HepG2 (cell line): Measurements from ENCODE around the gene TMCC1. TPM values are rescaled to one million over a fixed set of nuclear protein-coding genes. Genes with fewer than 3 reads are reported as not detected.

ENCODE experiments used
- DNMT1 ChIP-seq: sonication (generic); formaldehyde crosslinking; IDR thresholded peaks from 2 replicates; pipeline ENCODE4 v1.5.1; 2020; ENCODE audit warnings: mild to moderate bottlenecking, missing genetic modification reagents
- EHMT2 ChIP-seq: fragments of 200-600 bp; sonication (generic); IDR thresholded peaks from 2 replicates; pipeline ENCODE4 v1.7.0; 2017; ENCODE audit warnings: antibody characterized with exemption, low read depth, low read length, borderline replicate concordance
- GABPB1 ChIP-seq: IDR thresholded peaks from 2 replicates; pipeline ENCODE4 v1.6.1; 2016; ENCODE audit warnings: mild to moderate bottlenecking, missing genetic modification reagents, moderate library complexity, missing compliant biosample characterization
- HMGXB3 ChIP-seq: sonication (generic); formaldehyde crosslinking; IDR thresholded peaks from 2 replicates; pipeline ENCODE4 v1.4.0; 2020; ENCODE audit warnings: missing genetic modification reagents, borderline replicate concordance
- KDM2A ChIP-seq: sonication (generic); formaldehyde crosslinking; IDR thresholded peaks from 2 replicates; pipeline ENCODE4 v1.4.0; 2020; ENCODE audit warnings: low read depth, missing genetic modification reagents, borderline replicate concordance
- MYNN ChIP-seq: sonication (generic); formaldehyde crosslinking; IDR thresholded peaks from 2 replicates; pipeline ENCODE4 v1.4.0; 2020; ENCODE audit warnings: mild to moderate bottlenecking, low read depth, missing genetic modification reagents
- NFIC ChIP-seq: IDR thresholded peaks from 2 replicates; pipeline ENCODE4 v1.6.1; 2012; ENCODE audit warnings: mild to moderate bottlenecking, low read length, inconsistent platforms
- NR2F2 ChIP-seq: IDR thresholded peaks from 2 replicates; pipeline ENCODE4 v1.6.1; 2012; ENCODE audit warnings: low read depth, inconsistent platforms, borderline replicate concordance
- SIN3B ChIP-seq: fragments of 150-350 bp; IDR thresholded peaks from 2 replicates; pipeline ENCODE4 v1.6.1; 2014; ENCODE audit warnings: low read length
- THAP11 ChIP-seq: IDR thresholded peaks from 2 replicates; pipeline ENCODE4 v1.6.1; 2016; ENCODE audit warnings: missing biosample characterization, missing genetic modification reagents
- ZBTB1 ChIP-seq: sonication (generic); formaldehyde crosslinking; IDR thresholded peaks from 2 replicates; pipeline ENCODE4 v1.4.0; 2020; ENCODE audit warnings: missing genetic modification reagents, borderline replicate concordance
- ZMAT3 ChIP-seq: sonication (generic); formaldehyde crosslinking; conservative IDR thresholded peaks from 2 replicates; pipeline ENCODE4 v1.7.0; 2021; ENCODE audit warnings: missing genetic modification reagents
- ZNF230 ChIP-seq: sonication (generic); formaldehyde crosslinking; IDR thresholded peaks from 2 replicates; pipeline ENCODE4 v1.4.0; 2020; ENCODE audit warnings: mild to moderate bottlenecking, missing genetic modification reagents
- ZNF44 ChIP-seq: sonication (generic); formaldehyde crosslinking; IDR thresholded peaks from 2 replicates; pipeline ENCODE4 v1.5.1; 2020; ENCODE audit warnings: mild to moderate bottlenecking, missing genetic modification reagents
- ZNF615 ChIP-seq: sonication (generic); formaldehyde crosslinking; IDR thresholded peaks from 2 replicates; pipeline ENCODE4 v1.5.0; 2020; ENCODE audit warnings: mild to moderate bottlenecking, missing genetic modification reagents, borderline replicate concordance
- ZNF792 ChIP-seq: IDR thresholded peaks from 2 replicates; pipeline ENCODE4 v1.6.1; 2016
- ZSCAN9 ChIP-seq: IDR thresholded peaks from 2 replicates; pipeline ENCODE4 v1.6.1; 2016; ENCODE audit warnings: borderline replicate concordance
- polyA plus RNA-seq, 8 experiments: library from polyadenylated mRNA; depleted of rRNA in 3 of 8; stranded (reverse) in 7 of 8; unstranded in 1 of 8; fragments of >200 nt; fragmentation: Illumina TruSeq in 4 of 8; extraction: Trizol in 4 of 8; gene quantifications; 2 replicates each; pipeline versions ENCODE4 v1.2.1 to v1.2.3, GENCODE V29; 2011 to 2016; ENCODE audit warnings: low read depth in 4 of 8, missing spikeins in 1 of 8, mixed read lengths in 1 of 8; ENCODE audit not compliant: insufficient read depth in 1 of 8
- total RNA-seq, 5 experiments: library from RNA; depleted of rRNA; stranded (reverse); fragments of >200 nt; fragmentation: Illumina TruSeq; extraction: Trizol; gene quantifications; 2 replicates each; pipeline ENCODE4 v1.2.3, GENCODE V29; 2016; ENCODE audit warnings: low read depth in 1 of 5
- TF ChIP-seq, protein P1 (sequence below): sonication (generic); formaldehyde crosslinking; IDR thresholded peaks from 2 replicates; pipeline ENCODE4 v1.5.0; 2020; ENCODE audit warnings: mild to moderate bottlenecking, missing genetic modification reagents, borderline replicate concordance
- TF ChIP-seq, protein P2 (sequence below): sonication (generic); formaldehyde crosslinking; IDR thresholded peaks from 2 replicates; pipeline ENCODE4 v1.8.0; 2023; ENCODE audit warnings: mild to moderate bottlenecking, missing genetic modification reagents

The TMCC1 gene
- total and polyA plus RNA-seq, 2 of the 13 experiments (the other 11 are each of a cell fraction or from before 2014, with no cell fraction given) = 12.1 to 264 TPM

DNA sequence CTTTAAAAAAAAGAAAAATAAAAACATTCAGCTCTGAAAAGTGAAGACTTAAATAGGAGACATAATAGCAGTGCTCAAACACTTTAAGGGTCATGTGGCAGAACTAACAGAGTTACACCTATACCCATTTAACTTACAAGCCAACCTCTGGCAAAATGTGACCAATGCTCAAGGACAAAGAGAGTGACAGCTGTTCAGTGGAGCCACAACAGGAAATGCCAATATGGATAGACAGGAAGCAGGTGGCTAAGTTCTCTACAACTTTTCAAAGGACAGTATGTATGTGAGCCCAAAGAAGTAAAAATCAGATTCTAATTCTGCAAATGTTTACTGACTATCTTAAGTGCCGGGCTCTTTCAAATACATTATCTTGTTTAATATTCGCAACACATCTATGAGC, 3.4 kb downstream of the TMCC1 start (continued):
- TF ChIP-seq GABPB1 (peak; percentile 42; the same call in 1 of the 2 replicates), ZNF792 (CRISPR knock-in tag) (0 out of 2 replicates have a peak, but pooled peaks have one; percentile 32), MYNN (CRISPR knock-in tag) (no peak), ZNF230 (CRISPR knock-in tag) (no peak), HMGXB3 (no peak), NR2F2 (no peak), KDM2A (CRISPR knock-in tag) (no peak), ZSCAN9 (CRISPR knock-in tag) (no peak), THAP11 (0 out of 2 replicates have a peak, but pooled peaks have one; percentile 32), ZNF44 (CRISPR knock-in tag) (no peak), SIN3B (no peak), EHMT2 (no peak), ZMAT3 (no peak), DNMT1 (CRISPR knock-in tag) (no peak), NFIC (no peak), ZBTB1 (CRISPR knock-in tag) (no peak), ZNF615 (CRISPR knock-in tag) (no peak)
- TF ChIP-seq, protein P1, sequence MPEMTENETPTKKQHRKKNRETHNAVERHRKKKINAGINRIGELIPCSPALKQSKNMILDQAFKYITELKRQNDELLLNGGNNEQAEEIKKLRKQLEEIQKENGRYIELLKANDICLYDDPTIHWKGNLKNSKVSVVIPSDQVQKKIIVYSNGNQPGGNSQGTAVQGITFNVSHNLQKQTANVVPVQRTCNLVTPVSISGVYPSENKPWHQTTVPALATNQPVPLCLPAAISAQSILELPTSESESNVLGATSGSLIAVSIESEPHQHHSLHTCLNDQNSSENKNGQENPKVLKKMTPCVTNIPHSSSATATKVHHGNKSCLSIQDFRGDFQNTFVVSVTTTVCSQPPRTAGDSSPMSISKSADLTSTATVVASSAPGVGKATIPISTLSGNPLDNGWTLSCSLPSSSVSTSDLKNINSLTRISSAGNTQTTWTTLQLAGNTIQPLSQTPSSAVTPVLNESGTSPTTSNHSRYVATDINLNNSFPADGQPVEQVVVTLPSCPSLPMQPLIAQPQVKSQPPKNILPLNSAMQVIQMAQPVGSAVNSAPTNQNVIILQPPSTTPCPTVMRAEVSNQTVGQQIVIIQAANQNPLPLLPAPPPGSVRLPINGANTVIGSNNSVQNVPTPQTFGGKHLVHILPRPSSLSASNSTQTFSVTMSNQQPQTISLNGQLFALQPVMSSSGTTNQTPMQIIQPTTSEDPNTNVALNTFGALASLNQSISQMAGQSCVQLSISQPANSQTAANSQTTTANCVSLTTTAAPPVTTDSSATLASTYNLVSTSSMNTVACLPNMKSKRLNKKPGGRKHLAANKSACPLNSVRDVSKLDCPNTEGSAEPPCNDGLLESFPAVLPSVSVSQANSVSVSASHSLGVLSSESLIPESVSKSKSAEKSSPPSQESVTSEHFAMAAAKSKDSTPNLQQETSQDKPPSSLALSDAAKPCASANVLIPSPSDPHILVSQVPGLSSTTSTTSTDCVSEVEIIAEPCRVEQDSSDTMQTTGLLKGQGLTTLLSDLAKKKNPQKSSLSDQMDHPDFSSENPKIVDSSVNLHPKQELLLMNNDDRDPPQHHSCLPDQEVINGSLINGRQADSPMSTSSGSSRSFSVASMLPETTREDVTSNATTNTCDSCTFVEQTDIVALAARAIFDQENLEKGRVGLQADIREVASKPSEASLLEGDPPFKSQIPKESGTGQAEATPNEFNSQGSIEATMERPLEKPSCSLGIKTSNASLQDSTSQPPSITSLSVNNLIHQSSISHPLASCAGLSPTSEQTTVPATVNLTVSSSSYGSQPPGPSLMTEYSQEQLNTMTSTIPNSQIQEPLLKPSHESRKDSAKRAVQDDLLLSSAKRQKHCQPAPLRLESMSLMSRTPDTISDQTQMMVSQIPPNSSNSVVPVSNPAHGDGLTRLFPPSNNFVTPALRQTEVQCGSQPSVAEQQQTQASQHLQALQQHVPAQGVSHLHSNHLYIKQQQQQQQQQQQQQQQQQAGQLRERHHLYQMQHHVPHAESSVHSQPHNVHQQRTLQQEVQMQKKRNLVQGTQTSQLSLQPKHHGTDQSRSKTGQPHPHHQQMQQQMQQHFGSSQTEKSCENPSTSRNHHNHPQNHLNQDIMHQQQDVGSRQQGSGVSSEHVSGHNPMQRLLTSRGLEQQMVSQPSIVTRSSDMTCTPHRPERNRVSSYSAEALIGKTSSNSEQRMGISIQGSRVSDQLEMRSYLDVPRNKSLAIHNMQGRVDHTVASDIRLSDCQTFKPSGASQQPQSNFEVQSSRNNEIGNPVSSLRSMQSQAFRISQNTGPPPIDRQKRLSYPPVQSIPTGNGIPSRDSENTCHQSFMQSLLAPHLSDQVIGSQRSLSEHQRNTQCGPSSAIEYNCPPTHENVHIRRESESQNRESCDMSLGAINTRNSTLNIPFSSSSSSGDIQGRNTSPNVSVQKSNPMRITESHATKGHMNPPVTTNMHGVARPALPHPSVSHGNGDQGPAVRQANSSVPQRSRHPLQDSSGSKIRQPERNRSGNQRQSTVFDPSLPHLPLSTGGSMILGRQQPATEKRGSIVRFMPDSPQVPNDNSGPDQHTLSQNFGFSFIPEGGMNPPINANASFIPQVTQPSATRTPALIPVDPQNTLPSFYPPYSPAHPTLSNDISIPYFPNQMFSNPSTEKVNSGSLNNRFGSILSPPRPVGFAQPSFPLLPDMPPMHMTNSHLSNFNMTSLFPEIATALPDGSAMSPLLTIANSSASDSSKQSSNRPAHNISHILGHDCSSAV (CRISPR knock-in tag) = no peak
- TF ChIP-seq, protein P2, sequence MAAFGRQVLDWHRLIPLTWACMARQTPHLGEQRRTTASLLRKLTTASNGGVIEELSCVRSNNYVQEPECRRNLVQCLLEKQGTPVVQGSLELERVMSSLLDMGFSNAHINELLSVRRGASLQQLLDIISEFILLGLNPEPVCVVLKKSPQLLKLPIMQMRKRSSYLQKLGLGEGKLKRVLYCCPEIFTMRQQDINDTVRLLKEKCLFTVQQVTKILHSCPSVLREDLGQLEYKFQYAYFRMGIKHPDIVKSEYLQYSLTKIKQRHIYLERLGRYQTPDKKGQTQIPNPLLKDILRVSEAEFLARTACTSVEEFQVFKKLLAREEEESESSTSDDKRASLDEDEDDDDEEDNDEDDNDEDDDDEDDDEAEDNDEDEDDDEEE (CRISPR knock-in tag) = no peak
